ENCODE measurements around the gene PBRM1. TPM values are rescaled to one million over a fixed set of nuclear protein-coding genes. Genes with fewer than 3 reads are reported as not detected.

PBRM1 gene
- total RNA-seq, 1 experiment from 2014 or later: 42.8 TPM

GRCh38 chr3:52521488-52521824 lies 164.3 kb downstream of the PBRM1 start:
- CTCF ChIA-PET: no interaction called here
- Histone ChIP-seq H3K4me2 (no peak overlapping the region), H3K9me2 (ENCODE audit: insufficient read depth) (no peaks in the 10 kb centered on the region), H3K4me1 (replicated peaks; ENCODE audit: insufficient read depth) (peaks cover under 1% of the 10 kb centered on the region; the same call in 1 of the 2 replicates), H3K27me3 (ENCODE audit: insufficient read depth, low read depth) (no peaks in the 10 kb centered on the region), H4K20me1 (ENCODE audit: insufficient read depth) (no peaks in the 10 kb centered on the region), H3K27ac (no peak overlapping the region), H3K9me3 (ENCODE audit: insufficient read depth, low read depth) (no peaks in the 10 kb centered on the region), H3K4me3 (no peak overlapping the region), H3K79me2 (ENCODE audit: low read depth) (no peaks in the 10 kb centered on the region), H2AFZ (no peak overlapping the region), H3K36me3 (ENCODE audit: low read depth) (no peaks in the 10 kb centered on the region), H3F3A (ENCODE audit: insufficient read depth, low read depth) (peaks cover 7% of the 10 kb centered on the region; the same call in 1 of the 2 replicates)
- no peak for DNase-seq
- POLR2A ChIA-PET (ENCODE audit: unreplicated experiment): no interaction called here
- intact Hi-C loops (cut with micrococcal nuclease; ENCODE audit: unreplicated experiment): no loop called here
- TF ChIP-seq EZH2 (IDR thresholded peaks at IDR 0.05; ENCODE audit: low read depth): no peak
- no peak for TF ChIP-seq CTCF (conservative IDR thresholded peaks at IDR 0.05)
- BruUV-seq (replicated peaks): no TSS peak

GRCh38 chr3:52520716-52521487 lies 164.8 kb downstream of the PBRM1 start:
- ChIA-PET POLR2A (ENCODE audit: unreplicated experiment) (no interaction called here), CTCF (no interaction called here)
- Histone ChIP-seq H3F3A (ENCODE audit: insufficient read depth, low read depth) (peaks cover 5% of the 10 kb centered on the region; the same call in 1 of the 2 replicates), H4K20me1 (ENCODE audit: insufficient read depth) (no peaks in the 10 kb centered on the region), H3K4me3 (no peak overlapping the region), H3K9me3 (ENCODE audit: insufficient read depth, low read depth) (no peaks in the 10 kb centered on the region), H2AFZ (no peak overlapping the region), H3K4me2 (no peak overlapping the region), H3K9me2 (ENCODE audit: insufficient read depth) (no peaks in the 10 kb centered on the region), H3K79me2 (ENCODE audit: low read depth) (no peaks in the 10 kb centered on the region), H3K4me1 (replicated peaks; ENCODE audit: insufficient read depth) (no peaks in the 10 kb centered on the region; the same call in 1 of the 2 replicates), H3K27me3 (ENCODE audit: insufficient read depth, low read depth) (no peaks in the 10 kb centered on the region), H3K36me3 (ENCODE audit: low read depth) (no peaks in the 10 kb centered on the region), H3K27ac (no peak overlapping the region)
- intact Hi-C loops (cut with micrococcal nuclease; ENCODE audit: unreplicated experiment): no loop called here
- no peak for DNase-seq
- no TSS peak for BruUV-seq (replicated peaks)
- TF ChIP-seq CTCF (conservative IDR thresholded peaks at IDR 0.05): no peak
- no peak for TF ChIP-seq EZH2 (IDR thresholded peaks at IDR 0.05; ENCODE audit: low read depth)

GRCh38 chr3:52520141-52520667 lies 165.5 kb downstream of the PBRM1 start:
- no peak for TF ChIP-seq EZH2 (IDR thresholded peaks at IDR 0.05; ENCODE audit: low read depth)
- no peak for TF ChIP-seq CTCF (conservative IDR thresholded peaks at IDR 0.05)
- H3K9me3 ChIP-seq (ENCODE audit: insufficient read depth, low read depth): no peaks in the 10 kb centered on the region
- CTCF ChIA-PET: no interaction called here

More at GRCh38 chr3:52520141-52520667, 165.5 kb downstream of the PBRM1 start:
- Histone ChIP-seq H2AFZ (no peak overlapping the region), H3F3A (ENCODE audit: insufficient read depth, low read depth) (no peaks in the 10 kb centered on the region), H3K4me3 (no peak overlapping the region), H3K36me3 (ENCODE audit: low read depth) (no peaks in the 10 kb centered on the region), H3K4me2 (no peak overlapping the region), H3K9me2 (ENCODE audit: insufficient read depth) (no peaks in the 10 kb centered on the region), H4K20me1 (ENCODE audit: insufficient read depth) (no peaks in the 10 kb centered on the region), H3K4me1 (replicated peaks; ENCODE audit: insufficient read depth) (no peaks in the 10 kb centered on the region; the same call in 1 of the 2 replicates), H3K79me2 (ENCODE audit: low read depth) (no peaks in the 10 kb centered on the region), H3K27ac (no peak overlapping the region), H3K27me3 (ENCODE audit: insufficient read depth, low read depth) (no peaks in the 10 kb centered on the region)
- DNase-seq: no peak
- intact Hi-C loops (cut with micrococcal nuclease; ENCODE audit: unreplicated experiment): no loop called here
- POLR2A ChIA-PET (ENCODE audit: unreplicated experiment): interaction anchor here (0.5 kb wide), 1 partner anchor 72 kb away, joined by 9 read pairs; no protein-coding TSS in a partner anchor
- BruUV-seq (replicated peaks): no TSS peak
